ENCODE results near the gene OGDHL.

Gene OGDHL

GRCh38 chr10:49691588-49691987 lies 70.5 kb downstream of the OGDHL start:
- no peak for DNase-seq (ENCODE audit: low read depth in 1 of 2, low spot score in 1 of 2)

DNA sequence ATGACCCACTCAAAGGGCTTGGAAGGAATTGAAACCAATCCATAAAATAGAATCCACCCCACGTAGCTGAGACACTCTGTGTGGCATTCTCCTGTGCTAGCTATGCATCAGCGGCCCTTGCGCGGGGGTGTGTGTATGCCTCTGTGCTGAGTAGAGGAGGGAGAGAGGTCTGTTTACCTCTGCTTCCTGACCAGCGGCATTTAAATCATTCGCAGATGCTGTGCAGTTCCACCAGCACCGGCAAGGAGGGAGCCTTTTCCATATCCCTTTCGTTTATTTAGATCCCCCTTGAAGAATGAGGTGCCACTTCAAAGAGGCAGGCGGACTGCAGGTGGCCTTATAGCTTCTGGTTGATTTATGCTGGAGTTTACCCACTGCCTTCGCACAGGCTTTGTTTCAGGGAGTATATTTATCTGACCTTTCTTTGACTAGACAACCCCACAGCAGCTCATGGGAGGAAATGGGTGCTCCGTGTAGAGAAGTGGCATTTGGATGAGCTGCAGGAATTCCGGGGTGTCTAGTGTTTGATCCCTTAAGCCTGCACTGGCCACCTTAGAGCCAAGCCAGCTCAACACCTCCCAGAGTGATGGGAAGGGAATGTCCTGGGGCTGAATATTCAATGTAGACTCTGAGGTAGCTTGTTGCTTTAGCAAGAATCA lies 71.3 kb downstream of the OGDHL start:
- DNase-seq (ENCODE audit: low read depth in 1 of 2, low spot score in 1 of 2), result no peak

DNA sequence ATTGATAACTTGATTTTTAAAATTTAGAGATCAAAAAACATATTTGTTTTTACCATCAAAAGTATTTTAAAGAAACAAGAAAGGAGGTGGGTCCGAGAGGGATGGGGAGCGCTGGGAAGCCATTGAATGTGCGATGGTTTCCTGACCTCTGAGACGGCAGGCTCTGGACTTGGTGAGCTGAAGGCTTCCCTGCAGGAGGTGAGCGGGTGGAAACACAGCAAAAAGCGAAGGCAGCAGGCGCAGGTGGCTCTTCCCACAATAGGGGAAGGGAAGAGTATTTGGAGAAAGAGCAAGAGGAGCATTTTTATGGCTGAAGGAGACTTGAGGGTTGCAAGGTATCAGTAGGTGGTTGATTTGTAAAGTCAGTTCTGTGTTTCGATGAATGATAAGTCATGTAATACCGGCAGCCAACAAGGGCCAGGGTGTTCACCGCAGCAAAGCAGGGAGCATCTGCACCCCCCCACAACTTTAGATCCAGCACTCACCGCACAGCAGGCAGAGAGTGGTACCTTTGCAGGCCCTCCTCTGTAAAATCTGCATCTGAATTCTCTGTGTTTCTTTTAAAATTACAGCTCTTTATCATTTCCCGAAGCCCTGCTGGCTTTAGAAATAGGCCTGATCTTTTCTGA lies 72.1 kb downstream of the OGDHL start:
- no peak for DNase-seq (ENCODE audit: low read depth in 1 of 2, low spot score in 1 of 2)

DNA sequence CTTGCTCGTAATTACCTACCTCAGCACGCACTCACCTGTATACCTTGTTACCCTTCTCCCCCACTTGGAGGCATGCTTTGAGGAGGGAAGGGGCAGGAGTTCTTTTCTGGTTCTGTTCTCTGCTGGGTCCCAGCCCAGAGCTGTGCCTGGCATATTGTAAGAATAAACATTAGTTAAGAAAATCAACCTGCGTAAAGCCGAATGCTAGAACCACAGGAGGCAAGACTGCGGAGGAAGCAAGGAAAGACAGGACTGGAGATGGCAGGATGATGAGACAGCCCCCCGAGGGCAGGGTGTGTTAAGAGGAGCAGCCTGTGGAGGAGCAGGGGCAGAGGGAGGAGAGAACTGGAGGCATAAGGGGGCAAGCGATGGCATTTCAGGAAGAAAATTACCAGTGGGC lies 73.2 kb downstream of the OGDHL start:
- no peak for DNase-seq (ENCODE audit: low read depth in 1 of 2, low spot score in 1 of 2)

- no peak for DNase-seq (ENCODE audit: low read depth in 1 of 2, low spot score in 1 of 2)
Observed at GRCh38 chr10:49688261-49688846, 73.8 kb downstream of the OGDHL start.

DNA sequence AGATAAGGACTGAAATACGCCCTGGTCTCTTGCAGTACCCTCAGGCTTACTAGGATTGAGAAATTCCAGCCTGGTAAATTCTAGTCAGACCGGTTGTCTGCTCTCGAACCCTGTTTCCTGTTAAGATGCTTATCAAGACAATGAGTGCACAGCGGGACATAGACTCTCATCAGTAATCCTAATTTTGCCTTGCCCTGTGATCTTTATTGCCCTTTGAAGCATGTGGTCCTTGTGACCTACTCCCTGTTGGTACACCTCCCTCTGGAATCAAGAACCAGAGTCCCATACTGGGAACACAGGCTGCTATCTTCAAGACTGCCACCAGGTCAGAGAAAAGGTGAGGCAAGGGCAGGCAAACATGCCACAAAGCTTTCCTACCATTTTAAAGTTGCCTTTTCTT lies 75.5 kb downstream of the OGDHL start:
- DNase-seq (ENCODE audit: low read depth in 1 of 2, low spot score in 1 of 2), result no peak

Measured in stimulated activated CD4-positive, alpha-beta T cell treated with anti-CD3 and anti-CD28 coated beads, Interleukin-15, amount 100 ng/mL, for 1 hour (primary cell).